AG04450 (cell line): Measurements from ENCODE around the gene MTHFS. TPM values are rescaled to one million over a fixed set of nuclear protein-coding genes. Genes with fewer than 3 reads are reported as not detected.

ENCODE experiments used
- CTCF ChIA-PET: fragments of 300-600, 350-600 bp; formaldehyde crosslinking; extraction: SDS; loops from one replicate; lab custom pipeline; 2022; ENCODE audit warnings: antibody characterized with exemption, inconsistent platforms; lab: Charles Lee
- POLR2A ChIA-PET: fragments of 350-600 bp; formaldehyde crosslinking; extraction: SDS; loops from one replicate; lab custom pipeline; 2021; ENCODE audit warnings: antibody characterized with exemption, inconsistent platforms; lab: Yijun Ruan, JAX
- DNase-seq: peaks from one replicate; pipeline ENCODE4 v3.0.0-alpha.2; 2011; ENCODE audit warnings: low read depth, low spot score
- H3K27ac ChIP-seq: one replicate; pipeline ENCODE4 v1.5.1; 2012; ENCODE audit warnings: low read depth, low read length, control low read depth
- H3K27me3 ChIP-seq: one replicate; pipeline ENCODE4 v1.6.0; 2012; ENCODE audit warnings: low read length; ENCODE audit not compliant: control insufficient read depth, insufficient read depth
- H3K4me3 ChIP-seq: 2 replicates; pipeline ENCODE4 v1.5.1; 2011; ENCODE audit warnings: mild to moderate bottlenecking, low read depth, low read length, control low read depth
- H3K9me3 ChIP-seq: 2 replicates; pipeline ENCODE4 v1.5.1; 2012; ENCODE audit warnings: low read length; ENCODE audit not compliant: control insufficient read depth, insufficient read depth
- polyA plus RNA-seq: library from polyadenylated mRNA; depleted of rRNA; stranded (reverse); fragments of >200 nt; gene quantifications from 2 replicates; pipeline ENCODE4 v1.2.3, GENCODE V29; 2011
- TF ChIP-seq, protein P1 (sequence below): IDR thresholded peaks from 2 replicates; pipeline ENCODE4 v1.5.1; 2011; ENCODE audit warnings: low read depth, low read length, control low read depth, inconsistent platforms

MTHFS gene
- polyA plus RNA-seq, 1 experiment, result 20.0 TPM

- H3K27me3 ChIP-seq, result no peaks in the 10 kb centered on the region
- H3K9me3 ChIP-seq, result peaks cover 12% of the 10 kb centered on the region
- ChIA-PET POLR2A (no interaction called here), CTCF (interaction anchor here (0.5 to 2.2 kb wide), 3 partner anchors 21 to 274 kb away, joined by 3 to 22 read pairs (median 5); no protein-coding TSS in a partner anchor)
- no peak for DNase-seq
- TF ChIP-seq, protein P1, sequence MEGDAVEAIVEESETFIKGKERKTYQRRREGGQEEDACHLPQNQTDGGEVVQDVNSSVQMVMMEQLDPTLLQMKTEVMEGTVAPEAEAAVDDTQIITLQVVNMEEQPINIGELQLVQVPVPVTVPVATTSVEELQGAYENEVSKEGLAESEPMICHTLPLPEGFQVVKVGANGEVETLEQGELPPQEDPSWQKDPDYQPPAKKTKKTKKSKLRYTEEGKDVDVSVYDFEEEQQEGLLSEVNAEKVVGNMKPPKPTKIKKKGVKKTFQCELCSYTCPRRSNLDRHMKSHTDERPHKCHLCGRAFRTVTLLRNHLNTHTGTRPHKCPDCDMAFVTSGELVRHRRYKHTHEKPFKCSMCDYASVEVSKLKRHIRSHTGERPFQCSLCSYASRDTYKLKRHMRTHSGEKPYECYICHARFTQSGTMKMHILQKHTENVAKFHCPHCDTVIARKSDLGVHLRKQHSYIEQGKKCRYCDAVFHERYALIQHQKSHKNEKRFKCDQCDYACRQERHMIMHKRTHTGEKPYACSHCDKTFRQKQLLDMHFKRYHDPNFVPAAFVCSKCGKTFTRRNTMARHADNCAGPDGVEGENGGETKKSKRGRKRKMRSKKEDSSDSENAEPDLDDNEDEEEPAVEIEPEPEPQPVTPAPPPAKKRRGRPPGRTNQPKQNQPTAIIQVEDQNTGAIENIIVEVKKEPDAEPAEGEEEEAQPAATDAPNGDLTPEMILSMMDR, result no peak
- H3K27ac ChIP-seq, result no peak overlapping the region
- H3K4me3 ChIP-seq, result no peak overlapping the region
Observed at GRCh38 chr15:79874242-79874641, 22.6 kb downstream of the MTHFS start.

DNA sequence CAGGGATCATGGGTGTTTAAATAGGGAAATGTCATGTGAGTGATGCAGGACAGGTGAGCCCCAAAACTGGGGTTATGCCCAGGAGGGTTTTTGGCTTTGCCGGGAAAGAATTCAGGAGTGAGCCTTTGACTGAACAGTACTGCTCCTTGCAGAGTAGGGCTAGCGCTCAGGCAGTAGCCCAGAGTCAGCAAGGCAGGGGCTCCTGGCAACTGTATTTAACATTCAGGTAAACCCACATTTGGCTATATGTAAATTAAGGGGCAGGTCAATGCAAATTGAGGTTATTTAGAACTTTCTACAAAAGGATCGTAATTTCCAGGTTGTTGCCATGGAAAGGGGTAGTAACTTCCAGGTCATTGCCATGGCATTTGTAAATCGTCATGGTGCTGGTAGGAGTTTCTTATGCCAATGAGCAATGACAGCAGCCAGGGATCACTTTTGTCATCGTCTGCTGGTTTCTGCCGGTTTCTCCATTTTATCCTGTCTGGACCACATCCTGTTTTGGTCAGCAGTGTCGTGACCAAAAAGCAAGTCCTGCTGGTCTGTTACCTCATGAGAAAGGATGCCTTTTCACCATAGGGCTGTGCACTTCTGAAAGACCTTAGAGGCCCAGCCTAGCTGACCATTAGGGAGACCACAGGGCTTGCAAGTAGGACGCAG is 24.3 kb downstream of the MTHFS start:
- no peaks in the 10 kb centered on the region for H3K27me3 ChIP-seq
- H3K4me3 ChIP-seq, result no peak overlapping the region
- DNase-seq, result no peak
- H3K9me3 ChIP-seq, result peaks cover 4% of the 10 kb centered on the region; the same call in 1 of the 2 replicates
- ChIA-PET CTCF (interaction anchor here (2.2 kb wide), 1 partner anchor 19 kb away, joined by 22 read pairs; no protein-coding TSS in a partner anchor), POLR2A (no interaction called here)
- TF ChIP-seq, protein P1, result no peak
- no peak overlapping the region for H3K27ac ChIP-seq

DNA sequence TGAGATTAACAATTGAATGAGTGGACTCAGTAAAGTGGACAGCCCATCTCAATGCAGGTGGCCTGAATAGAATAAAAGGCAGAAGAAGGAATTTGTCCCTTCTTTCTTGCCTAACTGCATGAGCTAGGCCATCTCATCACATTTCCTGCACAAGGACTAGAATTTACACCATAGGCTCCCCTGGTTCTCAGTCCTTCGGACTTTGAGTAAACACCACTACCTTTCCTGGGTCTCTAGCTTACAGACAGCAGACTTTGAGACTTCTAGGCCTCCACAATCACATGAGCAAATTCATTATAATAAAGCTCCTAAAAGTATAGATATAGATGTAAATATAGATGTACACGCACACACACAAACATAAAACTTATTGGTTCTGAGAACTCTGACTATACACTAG is 28.3 kb downstream of the MTHFS start:
- ChIA-PET CTCF (interaction anchor here (1.1 to 3.5 kb wide), 8 partner anchors 10 to 487 kb away, joined by 3 to 50 read pairs (median 5); no protein-coding TSS in a partner anchor), POLR2A (no interaction called here)
- TF ChIP-seq, protein P1, result no peak

GRCh38 chr15:79863886-79864285 is 32.9 kb downstream of the MTHFS start:
- CTCF ChIA-PET, result interaction anchor here (0.6 to 3.4 kb wide), 4 partner anchors 10 to 483 kb away, joined by 3 to 36 read pairs (median 4); no protein-coding TSS in a partner anchor
- Histone ChIP-seq H3K9me3 (no peaks in the 10 kb centered on the region), H3K27ac (no peak overlapping the region), H3K27me3 (no peaks in the 10 kb centered on the region), H3K4me3 (no peak overlapping the region)
- TF ChIP-seq, protein P1, result no peak
- DNase-seq, result no peak
- POLR2A ChIA-PET, result no interaction called here

More for the DNA sequence above, 28.3 kb downstream of the MTHFS start:
- Histone ChIP-seq H3K9me3 (no peaks in the 10 kb centered on the region), H3K27me3 (no peaks in the 10 kb centered on the region), H3K4me3 (no peak overlapping the region), H3K27ac (no peak overlapping the region)
- no peak for DNase-seq

DNA sequence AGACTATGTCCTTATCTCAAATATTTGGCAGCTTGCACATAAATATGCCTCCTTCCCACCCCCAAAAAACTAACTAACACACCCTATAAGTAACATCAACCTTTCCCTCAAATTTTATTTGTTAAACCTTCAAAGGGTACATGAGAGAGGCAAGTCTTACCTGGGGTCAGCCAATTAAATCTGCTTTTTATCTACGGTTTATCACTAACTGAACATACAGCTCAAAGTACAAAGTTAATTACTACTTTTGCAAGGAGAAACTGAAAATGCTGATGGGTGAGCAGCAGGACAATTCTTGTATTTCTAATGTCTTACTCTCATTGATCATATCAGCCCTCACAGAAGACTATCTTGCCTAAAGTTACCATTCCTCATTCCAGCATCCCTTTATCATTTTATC is 34.6 kb downstream of the MTHFS start:
- POLR2A ChIA-PET, result no interaction called here
- DNase-seq, result no peak
- no peaks in the 10 kb centered on the region for H3K9me3 ChIP-seq
- H3K4me3 ChIP-seq, result no peak overlapping the region
- H3K27me3 ChIP-seq, result no peaks in the 10 kb centered on the region
- TF ChIP-seq, protein P1, result no peak
- CTCF ChIA-PET, result interaction anchor here (2.2 to 3.4 kb wide), 2 partner anchors 8 to 13 kb away, joined by 6 to 36 read pairs; no protein-coding TSS in a partner anchor
- no peak overlapping the region for H3K27ac ChIP-seq
